Natural killer cell treated with Interleukin-12 subunit alpha and Interleukin-12 subunit beta and Interleukin-15 and Interleukin-18, amount 100 ng/mL, for 72 hours (primary cell): ENCODE results near the gene SCN7A. TPM values are rescaled to one million over a fixed set of nuclear protein-coding genes. Genes with fewer than 3 reads are reported as not detected.
"Not testable (repeated sequence)": the region's sequence is repeated elsewhere in the genome, so short reads cannot be mapped to it uniquely, and the experiment has no call there.

Experiments used
- ATAC-seq, 2 donors: fragments of 150-1000 bp; cut with Tn5 transposase in 1 of 2; sonication (Bioruptor Pico), chemical (Tn5 transposase) in 1 of 2; 2 replicates each; pipeline ENCODE4 v1.10.0; 2021
- DNase-seq: peaks from one replicate; pipeline ENCODE4 v3.0.0; 2022; ENCODE audit warnings: low spot score
- H3K27ac Mint-ChIP-seq, 2 donors: 1 replicate in 1 of 2; 2 replicates in 1 of 2; pipeline ENCODE4 v1.8.0; 2022; ENCODE audit warnings: mixed read lengths in 2 of 2, mild to moderate bottlenecking in 1 of 2, moderate library complexity in 1 of 2
- H3K27me3 Mint-ChIP-seq, 2 donors: 1 replicate in 1 of 2; 2 replicates in 1 of 2; pipeline ENCODE4 v1.8.0; 2022; ENCODE audit warnings: mixed read lengths in 2 of 2
- H3K36me3 Mint-ChIP-seq: one replicate; pipeline ENCODE4 v1.8.0; 2022; ENCODE audit warnings: mixed read lengths
- H3K4me1 Mint-ChIP-seq, 2 donors: 1 replicate in 1 of 2; 2 replicates in 1 of 2; pipeline ENCODE4 v1.8.0; 2022; ENCODE audit warnings: low read depth in 2 of 2, mixed read lengths in 2 of 2, mild to moderate bottlenecking in 1 of 2
- H3K4me3 Mint-ChIP-seq: one replicate; pipeline ENCODE4 v1.8.0; 2022; ENCODE audit warnings: mixed read lengths
- H3K9me3 Mint-ChIP-seq: 2 replicates; pipeline ENCODE4 v1.8.0; 2022; ENCODE audit warnings: mixed read lengths
- total RNA-seq, 2 donors: library from RNA; stranded (reverse); gene quantifications; one replicate each; pipeline ENCODE4 v1.2.3, GENCODE V29; 2022

Gene SCN7A
- total RNA-seq, 2 donors from 2014 or later: not detected

- ATAC-seq (no peak), DNase-seq (no peak)
- Mint-ChIP-seq H3K27ac (no peak overlapping the region), H3K36me3 (no peaks in the 10 kb centered on the region), H3K9me3 (peaks cover 16% of the 10 kb centered on the region), H3K27me3 (no peaks in the 10 kb centered on the region), H3K4me3 (no peak overlapping the region), H3K4me1 (no peaks in the 10 kb centered on the region)
Observed at GRCh38 chr2:166485558-166486178, 8.4 kb downstream of the SCN7A start.

DNA sequence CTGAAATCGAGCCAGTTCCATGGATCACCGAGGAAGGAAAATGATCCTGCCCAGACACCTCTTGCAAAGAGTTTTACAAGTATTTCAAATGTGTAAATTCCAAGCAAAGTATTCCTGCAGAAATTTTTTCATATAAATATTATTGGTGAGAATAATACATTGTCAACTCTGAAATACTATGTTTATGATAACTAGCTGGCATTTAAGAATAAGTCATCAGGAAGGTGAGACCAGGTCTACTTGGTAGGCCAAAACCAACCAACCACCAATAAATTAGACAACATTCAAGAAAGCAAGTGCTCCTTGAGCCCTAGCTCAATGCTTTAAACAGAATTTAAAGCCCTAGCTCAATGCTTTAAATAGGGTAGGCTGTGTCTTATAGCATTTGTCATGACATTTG is 21.7 kb downstream of the SCN7A start:
- Mint-ChIP-seq H3K9me3 (peaks cover 5% of the 10 kb centered on the region), H3K27ac (no peak overlapping the region), H3K36me3 (no peaks in the 10 kb centered on the region), H3K4me3 (no peak overlapping the region), H3K27me3 (no peaks in the 10 kb centered on the region), H3K4me1 (no peaks in the 10 kb centered on the region)
- DNase-seq (no peak), ATAC-seq (no peak)

DNA sequence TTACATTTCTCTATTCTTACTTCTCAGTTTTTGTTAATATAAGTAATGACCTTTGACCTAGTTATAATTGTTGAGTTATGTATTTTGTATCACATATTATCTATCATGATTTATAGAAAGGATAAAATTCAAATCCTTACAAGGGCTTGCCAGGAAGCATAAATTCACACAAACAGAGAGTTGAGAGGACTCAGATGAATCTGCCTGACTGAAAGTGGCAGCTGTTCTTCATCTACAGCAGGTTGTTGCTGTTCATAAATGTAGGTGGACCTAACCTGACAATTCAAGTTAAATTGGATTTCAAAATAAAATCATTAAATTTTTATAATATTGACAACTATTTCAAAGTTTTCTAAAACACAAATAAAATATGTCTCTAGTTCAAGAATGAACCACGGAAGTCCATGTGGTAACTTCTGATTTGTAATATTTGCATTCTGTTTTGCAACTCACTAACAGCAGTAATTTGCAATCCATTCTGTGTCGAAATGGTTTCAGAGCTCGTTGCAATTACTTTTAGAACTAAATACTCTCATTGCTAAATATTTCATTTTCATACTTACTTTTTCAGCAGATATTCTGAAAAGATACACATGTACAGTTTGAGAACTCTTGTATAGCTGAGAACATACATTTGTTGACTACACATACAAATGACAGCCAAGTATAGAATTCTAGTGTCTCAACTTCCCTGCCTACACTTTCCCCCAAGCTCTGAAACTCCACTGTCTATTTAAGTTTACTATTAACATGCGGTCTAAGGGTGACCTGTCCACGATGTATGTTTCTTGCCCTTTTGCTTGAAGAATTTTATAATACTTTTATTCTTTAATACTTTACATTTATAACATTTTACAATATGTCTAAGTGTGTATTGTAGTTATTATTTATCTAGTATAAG is 25.7 kb downstream of the SCN7A start:
- Mint-ChIP-seq H3K4me1 (no peaks in the 10 kb centered on the region), H3K27ac (no peak overlapping the region), H3K9me3 (peaks cover 2% of the 10 kb centered on the region), H3K4me3 (no peak overlapping the region), H3K36me3 (no peaks in the 10 kb centered on the region), H3K27me3 (no peaks in the 10 kb centered on the region)
- DNase-seq (no peak), ATAC-seq (no peak)

- Mint-ChIP-seq H3K27ac (no peak overlapping the region), H3K27me3 (no peaks in the 10 kb centered on the region), H3K4me1 (no peaks in the 10 kb centered on the region), H3K9me3 (peaks cover 11% of the 10 kb centered on the region), H3K4me3 (no peak overlapping the region), H3K36me3 (no peaks in the 10 kb centered on the region)
- ATAC-seq (no peak), DNase-seq (no peak)
Observed at GRCh38 chr2:166464187-166464586, 29.9 kb downstream of the SCN7A start.

- Mint-ChIP-seq H3K4me3 (no peak overlapping the region), H3K27me3 (no peaks in the 10 kb centered on the region), H3K27ac (no peak overlapping the region), H3K4me1 (no peaks in the 10 kb centered on the region), H3K36me3 (no peaks in the 10 kb centered on the region), H3K9me3 (peaks cover 11% of the 10 kb centered on the region)
- DNase-seq (no peak), ATAC-seq (no peak)
Observed at GRCh38 chr2:166463640-166464039, 30.4 kb downstream of the SCN7A start.

GRCh38 chr2:166458674-166459073 is 35.4 kb downstream of the SCN7A start:
- ATAC-seq (no peak), DNase-seq (no peak)
- Mint-ChIP-seq H3K27me3 (no peaks in the 10 kb centered on the region), H3K9me3 (peaks cover 13% of the 10 kb centered on the region), H3K4me3 (no peak overlapping the region), H3K4me1 (no peaks in the 10 kb centered on the region), H3K36me3 (no peaks in the 10 kb centered on the region), H3K27ac (no peak overlapping the region)

DNA sequence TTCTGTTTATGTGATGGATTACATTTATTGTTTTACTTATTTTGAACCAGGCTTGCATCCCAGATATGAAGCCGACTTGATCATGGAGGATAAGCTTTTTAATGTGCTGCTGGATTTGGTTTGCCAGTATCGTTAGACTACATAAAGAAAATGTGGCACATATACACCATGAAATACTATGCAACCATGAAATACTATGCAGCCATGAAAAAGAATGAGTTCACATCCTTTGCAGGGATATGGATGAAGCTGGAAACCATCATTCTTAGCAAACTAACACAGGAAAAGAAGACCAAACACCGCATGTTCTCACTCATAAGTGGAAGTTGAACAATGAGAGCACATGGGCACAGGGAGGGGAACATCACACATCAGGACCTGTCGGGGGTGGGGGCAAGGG is 38.2 kb downstream of the SCN7A start:
- not testable (repeated sequence) for ATAC-seq, H3K36me3 Mint-ChIP-seq, H3K27ac Mint-ChIP-seq, H3K9me3 Mint-ChIP-seq, H3K27me3 Mint-ChIP-seq, DNase-seq, H3K4me1 Mint-ChIP-seq, H3K4me3 Mint-ChIP-seq

DNA sequence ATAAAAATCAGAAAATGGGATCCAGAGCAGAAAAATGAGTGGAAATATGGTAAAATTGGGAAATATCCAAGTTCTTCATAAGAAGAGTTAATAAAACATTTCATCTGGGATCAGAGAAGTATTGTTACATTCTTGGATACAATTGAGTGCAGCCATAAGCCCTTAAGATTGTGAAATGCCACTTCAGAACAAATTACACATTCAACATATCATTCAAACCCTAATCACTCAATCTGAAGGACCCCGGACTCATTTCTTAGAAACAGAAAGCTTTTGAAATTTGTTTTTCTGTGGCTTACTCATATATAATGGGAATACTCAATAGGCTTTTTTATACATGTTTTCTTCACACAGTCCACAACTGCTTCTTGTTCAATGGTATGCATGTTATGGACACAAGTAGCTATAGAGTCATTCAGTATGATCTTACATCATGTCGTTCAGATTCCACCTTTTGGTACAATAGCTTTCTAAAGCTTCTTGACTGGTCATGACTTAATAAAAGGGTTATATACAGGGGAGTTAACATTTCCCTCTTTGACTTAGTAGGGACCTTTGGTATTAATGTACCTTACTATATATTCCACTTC is 39.9 kb downstream of the SCN7A start:
- ATAC-seq (no peak), DNase-seq (no peak)
- H3K9me3 Mint-ChIP-seq: peaks cover 2% of the 10 kb centered on the region
- H3K4me1 Mint-ChIP-seq: no peaks in the 10 kb centered on the region
- no peaks in the 10 kb centered on the region for H3K36me3 Mint-ChIP-seq
- H3K27me3 Mint-ChIP-seq: no peaks in the 10 kb centered on the region
- no peak overlapping the region for H3K4me3 Mint-ChIP-seq
- H3K27ac Mint-ChIP-seq: no peak overlapping the region

DNA sequence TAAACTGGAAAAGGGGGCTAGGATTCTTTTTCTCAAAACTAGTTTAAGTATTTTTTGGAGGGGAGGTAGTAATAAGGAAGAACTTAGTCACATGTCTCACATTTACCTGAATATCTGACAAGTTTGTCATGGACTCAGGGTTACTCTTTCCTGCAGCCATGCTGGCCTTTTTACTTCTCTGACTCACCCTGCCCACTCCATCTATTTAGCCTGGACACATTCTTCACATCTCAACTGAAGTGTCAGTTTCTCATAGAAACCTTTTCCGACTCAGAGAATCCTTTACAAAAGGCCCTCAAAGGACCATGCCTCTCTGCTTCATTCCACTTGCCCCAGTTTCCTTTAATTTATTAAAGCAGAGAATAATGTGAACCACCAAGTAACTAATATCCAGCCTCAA is 42.6 kb downstream of the SCN7A start:
- H3K4me1 Mint-ChIP-seq: no peaks in the 10 kb centered on the region
- no peaks in the 10 kb centered on the region for H3K27me3 Mint-ChIP-seq
- no peak for ATAC-seq
- no peak overlapping the region for H3K4me3 Mint-ChIP-seq
- DNase-seq: no peak
- H3K27ac Mint-ChIP-seq: no peak overlapping the region
- no peaks in the 10 kb centered on the region for H3K36me3 Mint-ChIP-seq
- H3K9me3 Mint-ChIP-seq: peaks cover 2% of the 10 kb centered on the region

DNA sequence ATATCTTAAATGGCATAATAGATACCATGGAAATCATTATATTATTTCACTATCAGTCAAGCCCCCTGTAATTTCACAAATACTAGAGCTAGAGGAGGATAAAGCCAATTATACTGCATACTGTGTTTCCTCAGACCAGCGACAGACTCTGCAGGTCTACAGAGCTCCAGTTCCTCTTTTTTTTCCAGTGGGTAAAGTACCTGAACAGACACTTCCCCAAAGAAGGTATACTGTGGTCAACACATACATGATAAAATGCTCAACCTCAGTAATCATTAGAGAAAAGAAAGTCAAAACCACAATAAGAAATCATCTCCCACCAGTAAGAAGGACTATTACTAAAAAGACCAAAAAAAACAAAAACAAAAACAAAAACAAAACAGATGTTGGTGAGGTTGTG is 44.6 kb downstream of the SCN7A start:
- H3K9me3 Mint-ChIP-seq: no peaks in the 10 kb centered on the region
- no peaks in the 10 kb centered on the region for H3K4me1 Mint-ChIP-seq
- H3K27ac Mint-ChIP-seq: no peak overlapping the region
- no peak for ATAC-seq
- H3K4me3 Mint-ChIP-seq: no peak overlapping the region
- H3K36me3 Mint-ChIP-seq: no peaks in the 10 kb centered on the region
- no peak for DNase-seq
- H3K27me3 Mint-ChIP-seq: no peaks in the 10 kb centered on the region

- Mint-ChIP-seq H3K9me3 (no peaks in the 10 kb centered on the region), H3K36me3 (no peaks in the 10 kb centered on the region), H3K4me3 (no peak overlapping the region), H3K27ac (no peak overlapping the region), H3K27me3 (no peaks in the 10 kb centered on the region), H3K4me1 (no peaks in the 10 kb centered on the region)
- ATAC-seq (no peak), DNase-seq (no peak)
Observed at GRCh38 chr2:166448106-166448505, 45.9 kb downstream of the SCN7A start.

DNA sequence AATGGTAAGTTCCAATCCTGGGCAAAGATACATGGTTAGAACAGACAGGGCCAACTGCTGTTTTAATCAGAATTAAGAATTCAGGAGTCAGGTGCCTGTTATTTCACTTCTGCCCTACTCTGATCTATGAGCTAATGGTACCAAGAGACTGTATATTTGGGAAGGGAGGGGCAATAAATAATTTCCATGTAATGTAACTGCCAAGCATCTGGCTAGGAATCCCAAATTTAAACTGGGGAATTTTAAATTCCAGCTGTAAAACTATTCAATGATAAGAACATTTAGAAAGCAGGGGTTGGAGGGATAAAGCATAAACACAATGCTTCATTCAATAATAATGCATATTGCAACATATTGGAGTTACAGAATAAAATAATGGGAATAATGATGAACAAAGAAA is 49.7 kb downstream of the SCN7A start:
- DNase-seq: no peak
- Mint-ChIP-seq H3K4me3 (no peak overlapping the region), H3K36me3 (no peaks in the 10 kb centered on the region), H3K4me1 (no peaks in the 10 kb centered on the region), H3K9me3 (peaks cover 3% of the 10 kb centered on the region), H3K27me3 (no peaks in the 10 kb centered on the region), H3K27ac (no peak overlapping the region)
- ATAC-seq: no peak

DNA sequence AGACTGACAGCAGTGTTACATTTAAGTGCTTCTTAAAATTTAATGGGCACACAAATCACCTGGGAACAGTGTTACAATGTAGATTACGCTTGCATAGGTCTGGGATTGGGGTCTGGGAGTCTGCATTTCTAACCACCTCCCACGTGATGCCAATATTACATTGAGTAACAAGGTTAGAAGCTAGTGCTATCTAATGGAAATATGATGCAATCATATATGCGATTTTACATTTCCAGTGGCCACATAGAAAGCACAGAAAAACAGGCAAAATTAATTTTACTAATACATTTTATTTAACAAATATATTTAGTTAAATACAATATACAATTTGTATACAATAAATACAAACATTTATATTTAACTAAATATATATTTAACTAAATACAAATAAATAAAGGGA is 53.7 kb downstream of the SCN7A start:
- DNase-seq (no peak), ATAC-seq (no peak)
- H3K9me3 Mint-ChIP-seq: peaks cover 3% of the 10 kb centered on the region
- H3K36me3 Mint-ChIP-seq: no peaks in the 10 kb centered on the region
- H3K4me3 Mint-ChIP-seq: no peak overlapping the region
- H3K27me3 Mint-ChIP-seq: no peaks in the 10 kb centered on the region
- no peak overlapping the region for H3K27ac Mint-ChIP-seq
- no peaks in the 10 kb centered on the region for H3K4me1 Mint-ChIP-seq

GRCh38 chr2:166439078-166439477 is 55.0 kb downstream of the SCN7A start:
- Mint-ChIP-seq H3K27ac (no peak overlapping the region), H3K9me3 (peaks cover 3% of the 10 kb centered on the region), H3K27me3 (no peaks in the 10 kb centered on the region), H3K4me1 (no peaks in the 10 kb centered on the region), H3K4me3 (no peak overlapping the region), H3K36me3 (no peaks in the 10 kb centered on the region)
- ATAC-seq: no peak
- no peak for DNase-seq
